HG03064 (cell line): Measurements from ENCODE around the gene C17orf58.
"Not testable (repeated sequence)": the region's sequence is repeated elsewhere in the genome, so short reads cannot be mapped to it uniquely, and the experiment has no call there.

Experiments
- ATAC-seq: cut with Tn5 transposase; IDR thresholded peaks from one replicate; pipeline ENCODE4 v1.9.1; 2021; ENCODE audit warnings: low read depth; ENCODE audit not compliant: unreplicated experiment

C17orf58 gene

DNA sequence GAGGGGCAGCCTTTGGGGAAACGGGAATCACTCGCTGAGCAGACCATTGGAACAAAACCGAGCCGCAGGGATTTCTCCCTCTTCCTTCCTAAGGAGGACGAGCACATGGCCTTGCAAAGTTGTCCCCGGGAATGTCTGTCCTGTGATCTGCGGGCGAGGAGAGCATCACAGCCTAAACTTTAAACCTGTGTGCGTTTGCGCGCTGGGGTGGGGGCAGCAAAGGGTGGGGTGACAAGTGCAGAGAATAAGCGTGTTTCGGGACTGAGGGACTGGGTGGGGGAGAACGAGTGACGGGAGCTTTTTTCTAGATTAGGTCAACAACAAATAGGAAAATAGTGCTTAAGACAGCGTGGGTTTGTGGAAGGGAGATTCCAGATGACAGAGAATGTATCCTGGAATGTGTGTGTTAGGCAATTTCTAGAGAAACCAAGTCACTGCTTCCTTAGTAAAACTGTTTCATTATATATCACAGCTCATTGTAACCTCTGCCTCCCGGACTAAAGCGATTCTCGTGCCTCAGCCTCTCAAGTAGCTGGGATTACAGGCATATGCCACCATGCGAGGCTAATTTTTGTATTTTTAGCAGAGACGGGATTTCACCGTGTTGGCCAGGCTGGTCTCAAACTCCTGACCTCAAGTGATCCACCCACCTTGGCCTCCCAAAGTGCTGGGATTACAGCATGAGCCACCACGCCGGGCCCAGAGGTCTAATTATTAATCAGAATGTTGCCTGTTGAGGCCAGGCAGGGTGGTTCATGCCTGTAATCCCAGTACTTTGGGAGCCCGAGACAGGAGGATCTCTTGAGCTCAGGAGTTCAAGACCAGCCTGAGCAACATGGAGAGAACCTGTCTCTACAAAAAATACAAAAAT is at the start of gene C17orf58:
Gene C17orf58 (minus strand): TSS at position 169 of the 871 bp plus-strand sequence. CDS start 271 bp downstream, outside the sequence.
- not testable (repeated sequence) for ATAC-seq

- peak; percentile 12 for ATAC-seq
These were observed 40.3 kb upstream of the C17orf58 start for GRCh38 chr17:68036304-68037147.

- peak; percentile 84 for ATAC-seq
These were observed 39.4 kb upstream of the C17orf58 start, which contains the start of gene KPNA2 for GRCh38 chr17:68035523-68036303. Gene KPNA2, plus strand, starts transcription at chr17:68035735. Its CDS starts 1,398 bp downstream, at chr17:68037133.

DNA sequence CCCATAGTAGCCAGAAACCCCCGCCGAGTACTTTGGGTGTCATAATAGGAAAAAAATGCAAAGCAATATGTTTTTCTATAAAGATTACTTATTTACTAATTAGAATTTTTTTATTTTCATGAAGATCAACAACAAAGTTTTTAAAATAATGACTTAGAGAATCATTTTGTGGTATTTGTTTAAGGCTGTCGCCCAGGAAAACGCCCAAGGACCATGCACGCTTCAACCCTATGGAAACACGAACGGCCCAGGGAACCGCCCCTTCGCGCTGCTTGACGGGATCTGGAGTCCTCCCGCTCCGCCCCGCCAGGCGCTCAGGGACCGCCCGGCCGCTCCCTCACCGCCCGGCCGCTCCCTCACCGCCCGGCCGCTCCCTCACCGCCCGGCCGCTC is 38.9 kb upstream of the C17orf58 start:
- ATAC-seq, result peak; percentile 90

DNA sequence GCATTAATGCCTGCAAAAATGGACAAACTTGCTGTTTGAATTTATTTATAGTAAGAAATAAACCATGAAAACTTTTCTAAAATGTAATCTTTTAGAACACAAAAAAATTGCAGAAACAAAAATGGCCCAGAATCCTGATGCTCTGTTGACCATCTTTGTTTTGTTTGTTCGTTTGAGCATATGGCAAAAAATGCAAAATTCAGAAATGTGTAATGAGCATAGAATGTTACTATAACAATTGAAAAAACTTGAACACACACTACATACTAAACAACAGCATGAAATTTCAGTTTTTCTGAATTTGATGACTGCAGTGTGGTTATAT is 38.1 kb upstream of the C17orf58 start:
- ATAC-seq, result no peak

- ATAC-seq, result no peak
These were observed 37.6 kb upstream of the C17orf58 start for GRCh38 chr17:68033636-68034451.

DNA sequence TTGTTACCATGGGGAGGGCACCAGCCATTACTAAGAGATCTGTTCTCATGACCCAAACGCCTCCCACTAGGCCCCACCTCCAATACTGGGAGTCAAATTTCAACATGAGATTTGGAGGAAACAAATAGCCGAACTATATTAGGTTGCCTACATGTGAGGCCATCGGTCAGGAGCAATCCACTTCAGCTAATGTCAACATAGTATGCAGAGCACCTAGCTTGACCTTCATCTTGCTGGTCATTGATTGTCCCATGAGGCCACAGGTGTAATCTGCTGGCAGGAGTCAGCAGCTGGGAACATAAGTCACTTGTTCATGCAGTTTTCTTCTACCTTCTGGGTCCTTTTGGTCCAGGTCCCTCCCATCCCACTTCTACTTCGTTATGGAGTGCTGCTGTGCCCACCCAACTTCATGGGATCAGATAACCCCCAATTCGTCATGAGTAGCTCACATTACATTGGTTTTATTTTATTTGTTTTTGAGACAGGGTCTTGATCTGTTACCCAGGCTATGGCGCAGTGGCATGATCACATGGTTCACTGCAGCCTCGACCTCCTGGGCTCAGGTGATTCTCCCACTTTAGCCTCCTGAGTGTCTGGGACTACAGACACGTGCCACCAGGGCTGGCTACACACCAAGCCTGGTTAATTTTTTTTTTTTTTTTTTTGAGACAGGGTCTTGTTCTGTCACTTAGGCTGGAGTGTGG is 33.4 kb upstream of the C17orf58 start:
- no peak for ATAC-seq

DNA sequence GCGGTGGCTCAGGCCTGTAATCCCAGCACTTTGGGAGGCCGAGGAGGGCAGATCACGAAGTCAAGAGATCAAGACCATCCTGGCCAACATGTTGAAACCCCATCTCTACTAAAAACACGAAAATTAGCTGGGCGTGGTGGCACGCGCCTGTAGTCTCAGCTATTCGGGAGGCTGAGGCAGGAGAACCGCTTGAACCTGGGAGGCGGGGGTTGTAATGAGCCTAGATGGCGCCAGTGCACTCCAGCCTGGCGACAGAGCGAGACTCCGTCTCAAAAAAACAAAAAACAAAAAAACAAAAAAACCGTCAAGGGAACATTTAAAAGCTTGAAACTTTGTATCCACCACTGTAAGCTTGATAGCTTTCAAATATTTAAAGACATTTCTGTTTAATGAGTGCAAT is 26.3 kb upstream of the C17orf58 start:
- not testable (repeated sequence) for ATAC-seq

DNA sequence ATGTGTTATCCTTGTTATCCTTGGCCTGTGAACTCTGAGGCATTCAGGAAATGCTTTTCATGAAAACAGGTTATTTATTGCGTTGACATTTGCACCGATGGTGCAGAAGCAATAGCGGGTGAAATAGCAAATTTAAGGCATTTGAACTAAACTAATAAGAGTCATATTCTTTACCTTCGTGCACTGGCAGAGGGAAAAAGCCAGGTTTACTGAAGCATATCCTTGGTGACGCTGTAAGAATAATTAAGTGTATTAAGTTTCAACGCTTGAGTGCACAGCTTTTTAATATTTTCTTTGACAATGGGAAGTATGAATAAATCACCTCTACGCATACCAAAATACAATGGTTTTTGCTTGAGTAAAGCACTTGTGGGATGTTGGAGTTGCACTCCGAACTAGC is 25.7 kb upstream of the C17orf58 start:
- ATAC-seq, result no peak

DNA sequence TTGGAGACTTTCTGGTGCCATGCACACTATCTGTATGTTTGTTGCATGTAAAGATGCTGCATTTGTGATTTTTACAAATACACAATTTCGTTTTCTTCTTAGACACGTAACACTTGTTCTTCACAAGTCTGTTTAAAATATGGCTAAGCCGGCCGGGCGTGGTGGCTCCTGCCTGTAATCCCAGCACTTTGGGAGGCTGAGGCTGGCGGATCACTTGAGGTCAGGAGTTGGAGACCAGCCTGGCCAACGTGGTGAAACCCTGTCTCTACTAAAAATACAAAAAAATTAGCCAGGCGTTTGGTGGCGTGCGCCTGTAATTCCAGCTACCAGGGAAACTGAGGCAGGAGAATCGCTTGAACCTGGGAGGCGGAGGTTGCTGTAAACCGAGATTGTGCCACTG is 24.5 kb upstream of the C17orf58 start:
- not testable (repeated sequence) for ATAC-seq

- no peak for ATAC-seq
These were observed 24.1 kb upstream of the C17orf58 start for GRCh38 chr17:68020409-68020756.

DNA sequence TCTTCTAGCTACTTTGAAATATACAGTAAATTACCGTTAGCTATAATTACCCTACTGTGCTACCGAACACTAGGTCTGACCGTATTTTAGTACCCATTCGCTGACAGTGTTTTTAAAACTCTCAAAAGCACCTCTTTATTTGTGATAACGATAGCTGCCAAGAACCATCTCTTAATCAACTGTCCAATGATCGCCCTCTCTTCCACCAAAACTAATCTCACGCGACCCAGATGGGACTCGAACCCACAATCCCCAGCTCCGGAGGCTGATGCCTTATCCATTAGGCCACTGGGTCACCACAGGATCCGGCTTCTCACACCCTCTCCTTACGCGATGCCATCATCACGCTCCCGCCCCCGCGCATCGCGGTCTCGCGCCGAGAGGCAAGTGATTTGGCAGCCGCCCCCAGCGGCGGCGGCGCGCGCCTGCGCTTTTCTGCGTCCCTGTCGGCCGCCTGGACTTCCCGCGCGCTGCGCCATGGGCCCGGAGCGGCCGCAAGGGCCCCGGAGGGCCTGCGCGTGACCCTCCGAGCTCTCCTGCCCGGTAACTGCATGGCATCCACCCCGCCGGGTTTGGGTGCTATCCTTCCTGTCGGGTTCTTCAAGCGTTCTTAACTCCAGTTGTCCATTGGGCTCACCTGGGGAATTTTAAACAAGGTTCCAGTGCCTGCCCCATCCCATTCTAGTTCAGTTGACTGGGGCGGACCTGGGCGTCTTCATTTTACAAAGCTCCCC is 23.6 kb upstream of the C17orf58 start:
- peak; percentile 96 for ATAC-seq

- ATAC-seq, result no peak
These were observed 23.0 kb upstream of the C17orf58 start for GRCh38 chr17:68019336-68019674.

- ATAC-seq, result not testable (repeated sequence)
These were observed 22.2 kb upstream of the C17orf58 start for GRCh38 chr17:68018493-68018892.

GRCh38 chr17:68016838-68017237 is 20.6 kb upstream of the C17orf58 start:
- ATAC-seq, result no peak

DNA sequence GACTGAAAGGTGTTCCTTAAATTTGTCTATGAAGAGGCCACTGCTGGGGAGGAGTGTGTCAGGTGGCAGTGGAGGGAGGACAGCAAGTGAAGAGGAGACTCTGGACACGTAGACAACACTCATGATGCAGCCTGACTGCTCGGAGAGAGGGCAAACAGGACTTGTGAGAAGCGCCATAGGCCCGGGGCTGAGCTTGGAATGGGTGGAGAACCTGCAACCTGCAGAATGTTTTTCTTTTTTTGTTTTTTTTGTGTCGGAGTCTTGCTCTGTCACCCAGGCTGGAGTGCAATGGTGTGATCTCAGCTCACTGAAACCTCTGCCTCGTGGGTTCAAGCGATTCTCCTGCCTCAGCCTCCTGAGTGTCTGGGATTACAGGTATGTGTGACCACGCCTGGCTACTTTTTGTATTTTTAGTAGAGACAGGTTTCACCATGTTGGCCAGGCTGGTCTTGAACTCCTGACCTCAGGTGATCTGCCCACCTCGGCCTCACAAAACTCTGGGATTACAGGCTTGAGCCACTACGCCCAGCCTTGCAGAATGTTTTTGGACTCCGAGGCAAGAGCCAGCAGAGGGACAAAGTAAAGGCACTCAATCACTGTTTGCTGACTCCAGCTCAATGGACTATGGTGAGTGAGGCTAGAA is 18.9 kb upstream of the C17orf58 start:
- no peak for ATAC-seq

DNA sequence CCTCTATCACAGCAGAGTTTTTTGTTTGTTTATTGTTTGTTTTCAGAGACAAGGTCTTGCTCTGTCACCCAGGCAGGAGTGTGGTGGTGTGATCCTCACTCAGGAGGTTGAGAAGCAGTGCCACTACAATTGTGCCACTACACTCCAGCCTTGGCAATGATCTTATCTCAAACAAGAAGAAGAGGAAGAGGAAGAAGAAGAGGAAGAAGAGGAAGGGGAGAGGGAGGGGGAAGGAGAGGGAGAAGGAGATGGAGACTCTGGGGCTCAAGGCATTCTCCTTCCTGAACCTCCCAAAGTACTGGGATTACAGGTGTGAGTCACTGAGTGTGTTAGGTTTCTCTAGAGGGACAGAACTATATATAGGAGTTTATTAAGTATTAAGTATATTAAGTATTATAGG is 17.1 kb upstream of the C17orf58 start:
- ATAC-seq, result no peak

GRCh38 chr17:68011199-68011665 is 15.0 kb upstream of the C17orf58 start:
- no peak for ATAC-seq
